OCI-LY7 (cell line): Measurements from ENCODE around the gene MICALL2.

ENCODE experiments used
- EZH2phosphoT487 ChIP-seq: fragments of 200-600 bp; sonication (generic); IDR thresholded peaks from 2 replicates; pipeline ENCODE4 v1.6.1; 2018; ENCODE audit warnings: low read depth, borderline replicate concordance, mild to moderate bottlenecking, mixed run types, antibody characterized with exemption, low read length, moderate library complexity, mixed read lengths
- TF ChIP-seq, protein P1 (sequence below): fragments of 200-600 bp; sonication (generic); conservative IDR thresholded peaks from 2 replicates; pipeline ENCODE4 v1.5.1; 2014; ENCODE audit warnings: mild to moderate bottlenecking, antibody characterized with exemption, low read length, moderate library complexity, mixed read lengths

GRCh38 chr7:1394371-1394770 lies 64.9 kb downstream of the MICALL2 start:
- TF ChIP-seq, protein P1, sequence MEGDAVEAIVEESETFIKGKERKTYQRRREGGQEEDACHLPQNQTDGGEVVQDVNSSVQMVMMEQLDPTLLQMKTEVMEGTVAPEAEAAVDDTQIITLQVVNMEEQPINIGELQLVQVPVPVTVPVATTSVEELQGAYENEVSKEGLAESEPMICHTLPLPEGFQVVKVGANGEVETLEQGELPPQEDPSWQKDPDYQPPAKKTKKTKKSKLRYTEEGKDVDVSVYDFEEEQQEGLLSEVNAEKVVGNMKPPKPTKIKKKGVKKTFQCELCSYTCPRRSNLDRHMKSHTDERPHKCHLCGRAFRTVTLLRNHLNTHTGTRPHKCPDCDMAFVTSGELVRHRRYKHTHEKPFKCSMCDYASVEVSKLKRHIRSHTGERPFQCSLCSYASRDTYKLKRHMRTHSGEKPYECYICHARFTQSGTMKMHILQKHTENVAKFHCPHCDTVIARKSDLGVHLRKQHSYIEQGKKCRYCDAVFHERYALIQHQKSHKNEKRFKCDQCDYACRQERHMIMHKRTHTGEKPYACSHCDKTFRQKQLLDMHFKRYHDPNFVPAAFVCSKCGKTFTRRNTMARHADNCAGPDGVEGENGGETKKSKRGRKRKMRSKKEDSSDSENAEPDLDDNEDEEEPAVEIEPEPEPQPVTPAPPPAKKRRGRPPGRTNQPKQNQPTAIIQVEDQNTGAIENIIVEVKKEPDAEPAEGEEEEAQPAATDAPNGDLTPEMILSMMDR, result no peak
- TF ChIP-seq EZH2phosphoT487, result no peak
